Sigmoid colon (tissue), 7 donors: ENCODE data around the gene PLA2G6. TPM values are rescaled to one million over a fixed set of nuclear protein-coding genes. Genes with fewer than 3 reads are reported as not detected.
"Not testable (repeated sequence)": the region's sequence is repeated elsewhere in the genome, so short reads cannot be mapped to it uniquely, and the experiment has no call there.

Experiments used
- DNase-seq: peaks from one replicate; pipeline ENCODE4 v3.0.0-alpha.2; 2019
- H3K27ac ChIP-seq, 4 donors: fragments of 200-600 bp; sonication (generic); one replicate each; pipeline ENCODE4 v1.5.1; 2016 to 2019; ENCODE audit warnings: mild to moderate bottlenecking in 1 of 4
- H3K27me3 ChIP-seq, 3 donors: fragments of 200-600 bp; sonication (generic); one replicate each; pipeline ENCODE4 v1.5.1; 2019; ENCODE audit warnings: mild to moderate bottlenecking in 1 of 3
- H3K36me3 ChIP-seq, 4 donors: fragments of 200-600 bp; sonication (generic); one replicate each; pipeline ENCODE4 v1.5.1; 2016 to 2019
- H3K4me1 ChIP-seq, 4 donors: fragments of 200-600 bp; sonication (generic); one replicate each; pipeline ENCODE4 v1.5.1; 2017 to 2019
- H3K4me3 ChIP-seq, 4 donors: fragments of 200-600 bp; sonication (generic); one replicate each; pipeline ENCODE4 v1.5.1; 2017 to 2019; ENCODE audit warnings: mild to moderate bottlenecking in 2 of 4, moderate library complexity in 1 of 4
- H3K9me3 ChIP-seq, 4 donors: fragments of 200-600 bp in 3 of 4; sonication (generic) in 3 of 4; one replicate each; pipeline versions ENCODE4 v1.5.1 to v1.6.1; 2013 to 2019
- EP300 ChIP-seq, 4 donors: sonication (generic); formaldehyde crosslinking; IDR thresholded peaks; one replicate each; pipeline ENCODE4 v1.6.1; 2017; ENCODE audit warnings: antibody characterized with exemption in 4 of 4
- POLR2A ChIP-seq, 2 donors: fragments of 450-650 bp; IDR thresholded peaks; one replicate each; pipeline ENCODE4 v1.6.1; 2016; ENCODE audit warnings: antibody characterized with exemption in 2 of 2, mild to moderate bottlenecking in 2 of 2, moderate library complexity in 2 of 2
- POLR2AphosphoS5 ChIP-seq, 4 donors: sonication (generic); formaldehyde crosslinking; IDR thresholded peaks; one replicate each; pipeline ENCODE4 v1.6.1; 2017; ENCODE audit warnings: antibody characterized with exemption in 4 of 4
- WGBS, 2 donors: extraction: QIAGEN DNeasy Blood & Tissue Kit; methylation state at CpG; one replicate each; pipeline ENCODE4 v1.1.7; 2013; 5-methylcytosine and 5-hydroxymethylcytosine counted together
- intact Hi-C: fragments of 100-400 bp; cut with DNase I; formaldehyde crosslinking; loops from one replicate; pipeline ENCODE4 v1.15.1; 2023
- polyA plus RNA-seq, 3 donors: library from polyadenylated mRNA; stranded (reverse); fragments of 200-250 nt; gene quantifications; one replicate each; pipeline ENCODE4 v1.2.3, GENCODE V29; 2013
- total RNA-seq, 4 donors: library from RNA; depleted of rRNA; stranded (reverse); fragments of >200 nt; gene quantifications; one replicate each; pipeline ENCODE4 v1.1.0, GENCODE V29; 2016
- TF ChIP-seq, protein P1 (sequence below), 4 experiments: fragments of 450-650 bp in 3 of 4; fragments of 200-600 bp in 1 of 4; IDR thresholded peaks; one replicate each; pipeline ENCODE4 v1.5.1; 2016 to 2019; ENCODE audit warnings: antibody characterized with exemption in 4 of 4, mild to moderate bottlenecking in 3 of 4, moderate library complexity in 2 of 4
- donor health status: healthy with polysubstance abuse.
- donor health status: Bipolar disorder and iron deficiency.
- donor health status: healthy.

PLA2G6 gene
- total and polyA plus RNA-seq, 7 donors, result 6.6 to 36.2 (median 19.4) TPM

DNA sequence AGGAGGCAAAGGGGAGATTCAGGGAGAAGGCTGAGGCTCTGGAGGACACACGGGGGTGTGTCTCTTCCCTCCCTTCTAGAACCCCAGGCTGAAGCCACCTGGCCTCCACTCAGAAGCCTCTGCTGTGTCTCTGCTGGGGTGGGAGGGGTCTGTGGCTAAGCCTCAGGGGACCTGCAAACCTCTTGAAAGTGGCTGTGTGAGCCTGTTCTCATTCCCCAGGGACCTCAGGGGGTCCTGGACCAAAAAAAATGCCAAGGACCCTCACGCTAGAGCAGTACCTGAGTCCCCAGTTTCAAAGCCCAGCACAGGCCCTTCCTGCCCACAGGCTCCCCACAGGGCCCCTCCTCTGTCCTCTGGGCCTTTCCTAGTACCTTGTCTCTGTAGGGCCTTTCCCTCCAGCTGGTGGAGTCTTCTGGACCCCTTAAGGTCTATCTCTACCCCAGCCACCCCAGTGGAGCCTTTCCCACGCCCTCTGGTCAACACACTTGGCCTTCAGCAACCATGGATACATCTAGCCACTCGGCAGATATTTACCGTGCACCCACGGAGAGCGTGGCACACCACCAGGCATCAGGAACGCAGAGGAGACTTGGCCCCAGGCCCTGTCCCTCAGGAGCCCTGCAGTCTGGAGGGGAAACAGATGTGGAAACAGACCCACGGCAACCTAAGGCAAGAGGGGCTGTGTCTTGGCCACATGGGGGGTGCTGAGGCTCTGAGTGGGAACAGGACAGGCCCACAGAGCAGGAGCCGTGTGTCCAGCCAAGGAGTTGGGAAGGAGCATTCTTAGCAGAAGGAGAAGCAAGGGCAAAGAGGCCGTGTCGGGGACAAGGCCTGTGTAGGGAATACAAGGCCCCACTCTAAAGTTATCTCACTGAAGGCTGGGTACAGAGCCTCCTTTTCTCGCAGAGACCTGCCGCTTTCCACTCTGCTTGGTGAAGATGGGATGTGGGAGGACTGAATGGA lies 18.5 kb downstream of the PLA2G6 start:
- Histone ChIP-seq H3K4me1 (peaks cover 0 to 8% (median 6%) of the 10 kb centered on the region in 4 donors), H3K4me3 (no peak overlapping the region), H3K27ac (no peak overlapping the region), H3K27me3 (no peaks in the 10 kb centered on the region), H3K36me3 (no peaks in the 10 kb centered on the region), H3K9me3 (no peaks in the 10 kb centered on the region)
- intact Hi-C loops, result no loop called here
- TF ChIP-seq POLR2A (IDR thresholded peaks at IDR 0.05), result no peak
- no peak for TF ChIP-seq EP300 (IDR thresholded peaks at IDR 0.05)
- TF ChIP-seq, protein P1, sequence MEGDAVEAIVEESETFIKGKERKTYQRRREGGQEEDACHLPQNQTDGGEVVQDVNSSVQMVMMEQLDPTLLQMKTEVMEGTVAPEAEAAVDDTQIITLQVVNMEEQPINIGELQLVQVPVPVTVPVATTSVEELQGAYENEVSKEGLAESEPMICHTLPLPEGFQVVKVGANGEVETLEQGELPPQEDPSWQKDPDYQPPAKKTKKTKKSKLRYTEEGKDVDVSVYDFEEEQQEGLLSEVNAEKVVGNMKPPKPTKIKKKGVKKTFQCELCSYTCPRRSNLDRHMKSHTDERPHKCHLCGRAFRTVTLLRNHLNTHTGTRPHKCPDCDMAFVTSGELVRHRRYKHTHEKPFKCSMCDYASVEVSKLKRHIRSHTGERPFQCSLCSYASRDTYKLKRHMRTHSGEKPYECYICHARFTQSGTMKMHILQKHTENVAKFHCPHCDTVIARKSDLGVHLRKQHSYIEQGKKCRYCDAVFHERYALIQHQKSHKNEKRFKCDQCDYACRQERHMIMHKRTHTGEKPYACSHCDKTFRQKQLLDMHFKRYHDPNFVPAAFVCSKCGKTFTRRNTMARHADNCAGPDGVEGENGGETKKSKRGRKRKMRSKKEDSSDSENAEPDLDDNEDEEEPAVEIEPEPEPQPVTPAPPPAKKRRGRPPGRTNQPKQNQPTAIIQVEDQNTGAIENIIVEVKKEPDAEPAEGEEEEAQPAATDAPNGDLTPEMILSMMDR (IDR thresholded peaks at IDR 0.05), result no peak
- TF ChIP-seq POLR2AphosphoS5 (IDR thresholded peaks at IDR 0.05), result no peak
- WGBS, 2 donors, result 77 to 91% methylated on average over 14 of the region's 14 CpGs
- DNase-seq, result peak; percentile 56

DNA sequence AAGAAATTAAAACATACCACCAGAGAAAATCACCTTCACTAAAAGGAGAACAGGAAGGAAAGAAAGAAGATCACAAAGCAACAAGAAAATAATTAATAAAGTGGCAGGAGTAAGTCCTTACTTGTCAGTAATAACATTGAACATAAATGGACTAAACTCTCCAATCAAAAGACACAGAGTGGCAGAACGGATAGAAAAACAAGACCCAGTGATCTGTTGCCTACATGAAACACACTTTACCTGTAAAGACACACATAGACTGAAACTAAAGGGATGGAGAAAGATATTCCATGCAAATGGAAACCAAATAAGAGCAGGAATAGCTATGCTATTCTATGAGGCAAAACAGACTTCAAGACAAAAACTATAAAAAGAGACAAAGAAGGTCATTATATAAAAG lies 25.9 kb downstream of the PLA2G6 start:
- H3K27ac ChIP-seq, result no peak overlapping the region
- no peak for DNase-seq
- WGBS, 2 donors, result 95% methylated on average over 1 of the region's 1 CpG
- no peak overlapping the region for H3K4me3 ChIP-seq
- no peaks in the 10 kb centered on the region for H3K4me1 ChIP-seq
- H3K9me3 ChIP-seq, result no peaks in the 10 kb centered on the region
- intact Hi-C loops, result no loop called here
- H3K27me3 ChIP-seq, result no peaks in the 10 kb centered on the region
- H3K36me3 ChIP-seq, result no peaks in the 10 kb centered on the region
- TF ChIP-seq EP300 (IDR thresholded peaks at IDR 0.05) (no peak), POLR2AphosphoS5 (IDR thresholded peaks at IDR 0.05) (no peak), POLR2A (IDR thresholded peaks at IDR 0.05) (no peak)
- TF ChIP-seq, protein P1 (IDR thresholded peaks at IDR 0.05), result no peak

DNA sequence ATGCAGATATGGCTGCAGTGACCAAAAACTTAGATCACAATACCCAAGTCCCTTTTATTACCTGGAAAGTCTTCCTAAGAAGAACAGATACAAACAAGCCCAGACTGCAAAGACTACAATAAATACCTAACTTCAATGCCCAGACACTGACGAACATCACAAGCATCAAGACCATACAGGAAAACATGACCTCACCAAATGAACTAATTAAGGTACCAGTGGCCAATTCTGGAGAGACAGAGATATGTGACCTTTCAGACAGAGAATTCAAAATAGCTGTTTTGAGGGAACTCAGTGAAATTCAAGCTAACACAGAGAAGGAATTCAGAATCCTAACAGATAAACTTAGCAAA lies 27.1 kb downstream of the PLA2G6 start:
- H3K4me1 ChIP-seq, DNase-seq, H3K4me3 ChIP-seq, H3K9me3 ChIP-seq, H3K27ac ChIP-seq, intact Hi-C loops, H3K27me3 ChIP-seq, H3K36me3 ChIP-seq: not testable (repeated sequence)
- WGBS, 2 donors, result 31 to 54% methylated on average over 1 of the region's 1 CpG

DNA sequence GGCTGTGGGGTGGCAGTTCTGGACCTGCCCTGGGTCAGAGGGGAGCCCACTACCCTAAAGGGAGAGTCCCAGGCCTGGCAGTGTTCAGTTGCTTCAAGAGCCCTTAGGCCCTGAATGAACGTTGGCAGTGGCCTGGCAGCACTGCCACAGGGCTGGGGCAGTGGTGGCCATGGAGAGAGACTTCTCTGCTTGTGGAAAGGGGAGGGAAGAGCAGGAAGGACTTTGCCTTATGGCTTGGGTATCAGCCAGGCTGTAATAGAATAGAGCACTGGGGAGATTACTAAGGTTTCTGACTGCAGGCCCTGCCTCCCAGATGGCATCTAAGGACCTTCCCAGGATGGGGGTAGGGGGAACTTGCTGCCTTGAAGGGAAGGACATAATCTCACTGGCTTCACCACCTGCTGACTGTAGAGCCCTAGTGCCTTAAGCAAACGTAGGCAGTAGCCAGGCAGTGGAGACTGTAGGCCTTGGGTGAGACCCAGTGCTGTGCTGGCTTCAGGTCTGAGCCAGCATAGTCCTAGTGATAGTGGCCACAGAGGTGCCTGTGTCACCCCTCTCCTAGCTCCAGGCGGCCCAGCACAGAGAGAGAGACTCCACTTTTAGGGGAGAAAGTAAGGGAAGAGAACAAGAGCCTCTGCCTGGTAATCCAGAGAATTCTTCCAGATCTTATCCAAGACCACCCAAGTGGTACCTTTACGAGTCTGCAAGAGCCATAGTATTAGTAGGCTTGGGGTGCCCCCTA lies 27.6 kb downstream of the PLA2G6 start:
- TF ChIP-seq POLR2A (IDR thresholded peaks at IDR 0.05) (no peak), EP300 (IDR thresholded peaks at IDR 0.05) (no peak), POLR2AphosphoS5 (IDR thresholded peaks at IDR 0.05) (no peak)
- TF ChIP-seq, protein P1 (IDR thresholded peaks at IDR 0.05), result no peak
- DNase-seq, result peak; percentile 40
- WGBS, 2 donors, result 48 to 71% methylated on average over 4 of the region's 4 CpGs
- Histone ChIP-seq H3K4me1 (peaks cover 0 to 3% (median 0%) of the 10 kb centered on the region in 4 donors), H3K4me3 (no peak overlapping the region), H3K27ac (no peak overlapping the region), H3K27me3 (no peaks in the 10 kb centered on the region), H3K36me3 (no peaks in the 10 kb centered on the region), H3K9me3 (no peaks in the 10 kb centered on the region)
- intact Hi-C loops, result no loop called here

DNA sequence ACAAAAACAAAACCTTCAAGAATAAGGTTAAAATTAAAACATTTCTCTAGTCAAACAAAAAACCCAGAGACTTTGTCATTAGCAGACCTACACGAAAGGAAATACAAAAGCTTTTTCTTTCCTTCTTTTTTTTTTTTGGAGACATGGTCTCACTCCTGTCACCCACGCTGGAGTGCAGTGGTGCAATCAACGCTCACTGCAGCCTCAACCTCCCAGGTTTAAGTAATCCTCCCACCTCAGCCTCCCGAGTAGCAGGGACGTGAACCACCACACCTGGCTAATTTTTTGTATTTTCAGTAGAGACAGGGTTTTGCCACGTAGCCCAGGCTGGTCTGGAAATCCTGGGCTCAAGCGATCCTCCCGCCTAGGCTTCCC lies 30.5 kb downstream of the PLA2G6 start:
- intact Hi-C loops, result no loop called here
- H3K36me3 ChIP-seq, result no peaks in the 10 kb centered on the region
- no peaks in the 10 kb centered on the region for H3K9me3 ChIP-seq
- H3K4me1 ChIP-seq, result peaks cover 0 to 3% (median 0%) of the 10 kb centered on the region in 4 donors
- H3K4me3 ChIP-seq, result no peak overlapping the region
- no peak overlapping the region for H3K27ac ChIP-seq
- TF ChIP-seq POLR2A (IDR thresholded peaks at IDR 0.05) (no peak), POLR2AphosphoS5 (IDR thresholded peaks at IDR 0.05) (no peak), EP300 (IDR thresholded peaks at IDR 0.05) (no peak)
- TF ChIP-seq, protein P1 (IDR thresholded peaks at IDR 0.05), result no peak
- DNase-seq, result peak; percentile 24
- WGBS, 2 donors, result 93% methylated on average over 8 of the region's 8 CpGs
- H3K27me3 ChIP-seq, result no peaks in the 10 kb centered on the region
